ENCODE results near the gene WASHC4. TPM values are rescaled to one million over a fixed set of nuclear protein-coding genes. Genes with fewer than 3 reads are reported as not detected.
A peak's percentile ranks its signal among the peaks of the same experiment; 100 is the strongest.
"Not testable (repeated sequence)": the region's sequence is repeated elsewhere in the genome, so short reads cannot be mapped to it uniquely, and the experiment has no call there.

WASHC4 gene
- total RNA-seq, 2 donors from 2014 or later, result 23.1 to 28.9 TPM

DNA sequence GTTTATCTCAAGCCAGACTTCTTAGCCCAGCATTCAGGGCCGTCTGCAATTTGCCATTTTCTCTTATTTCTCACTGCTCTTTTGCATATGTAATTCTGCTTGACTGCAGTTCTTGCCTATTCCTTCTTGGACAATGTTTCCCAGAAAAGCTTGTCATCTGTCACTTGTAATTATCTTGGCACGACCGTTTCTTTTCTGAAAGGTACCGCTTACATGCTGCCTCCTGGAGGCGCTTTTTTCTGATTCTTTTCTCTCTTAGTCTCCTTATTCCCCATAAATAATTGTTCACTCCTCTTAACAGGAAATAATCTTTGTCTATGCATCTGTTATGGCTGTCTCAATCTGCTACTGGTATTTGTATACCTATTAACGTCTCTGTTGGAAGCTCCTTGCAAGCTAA is 22.0 kb upstream of the WASHC4 start:
- DNase-seq (no peak), ATAC-seq (no peak)
- intact Hi-C loops (cut with DNase I), result no loop called here

DNA sequence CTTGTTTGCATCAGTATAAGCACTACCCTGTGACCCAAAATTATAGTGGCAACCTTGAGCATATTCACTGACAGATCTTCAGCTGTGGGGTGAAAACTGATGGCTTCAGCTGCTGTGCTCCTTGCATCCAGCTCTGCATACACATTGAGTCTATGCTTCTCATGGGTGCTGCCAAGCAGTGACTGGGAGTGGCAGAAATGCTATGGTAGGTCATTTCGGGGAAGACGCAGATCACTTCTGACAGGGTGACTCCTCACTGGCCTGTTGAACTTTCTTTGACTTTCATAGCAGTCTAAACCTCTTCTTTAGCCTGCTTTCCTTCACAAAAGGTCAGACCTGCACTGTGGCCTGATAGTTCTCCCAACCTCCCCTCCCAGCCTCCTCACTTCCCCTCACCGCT is 17.7 kb upstream of the WASHC4 start:
- DNase-seq, result no peak
- intact Hi-C loops (cut with DNase I), result no loop called here
- ATAC-seq, result no peak

DNA sequence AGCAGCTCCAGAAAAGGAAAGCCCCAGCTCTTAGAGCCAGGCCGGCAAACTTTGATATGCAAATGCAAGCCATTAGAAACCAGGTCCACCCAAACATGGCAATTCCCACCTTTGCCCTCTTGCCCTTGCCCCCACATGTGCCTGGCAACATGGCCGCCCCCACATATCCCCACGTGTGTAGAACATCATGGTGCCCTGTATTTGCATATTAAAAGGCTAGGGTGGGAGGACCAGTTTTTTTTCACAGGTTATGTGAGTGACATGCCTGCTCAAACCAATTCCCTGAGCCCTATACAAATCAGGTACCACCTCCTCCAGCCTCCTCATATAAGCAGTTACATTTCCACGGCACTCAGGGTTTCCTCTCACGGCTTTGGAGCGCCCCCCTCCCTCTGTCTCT is 17.2 kb upstream of the WASHC4 start:
- intact Hi-C loops (cut with DNase I), result no loop called here
- DNase-seq (no peak), ATAC-seq (no peak)

DNA sequence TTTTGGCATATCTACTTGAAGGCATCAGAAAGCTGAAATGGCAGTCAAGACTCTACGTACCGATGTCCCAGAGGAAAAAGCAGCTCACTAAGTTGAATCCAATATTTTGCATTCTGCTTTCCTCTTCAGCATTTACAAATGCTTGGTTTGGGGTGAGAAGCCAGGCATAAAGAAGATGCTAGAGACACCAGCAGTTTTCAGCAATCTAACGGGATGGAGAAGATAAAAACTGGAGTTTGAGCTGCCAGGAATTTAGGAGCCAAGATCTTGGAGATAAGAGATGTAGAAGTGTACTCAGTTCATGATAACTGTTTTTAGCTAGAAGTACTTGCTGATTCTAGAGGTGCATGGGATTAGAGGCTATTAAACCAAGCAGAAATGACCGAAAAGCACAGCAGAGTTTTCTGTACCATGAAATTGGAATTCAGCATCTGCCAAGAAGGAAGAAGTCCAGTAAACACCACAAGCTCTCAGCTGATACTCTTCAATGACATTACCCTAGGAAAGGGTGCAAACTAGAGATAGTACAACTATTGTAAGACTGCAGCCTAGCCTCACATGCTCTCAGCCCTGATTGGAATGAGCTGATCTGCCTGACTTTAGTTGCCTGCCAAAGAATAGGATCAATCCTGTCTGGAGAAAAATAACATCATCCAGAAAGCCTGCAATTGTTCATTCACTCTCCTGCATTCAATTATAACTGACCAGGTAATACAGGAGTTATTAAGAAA is 15.9 kb upstream of the WASHC4 start:
- ATAC-seq (no peak), DNase-seq (no peak)
- intact Hi-C loops (cut with DNase I), result no loop called here

DNA sequence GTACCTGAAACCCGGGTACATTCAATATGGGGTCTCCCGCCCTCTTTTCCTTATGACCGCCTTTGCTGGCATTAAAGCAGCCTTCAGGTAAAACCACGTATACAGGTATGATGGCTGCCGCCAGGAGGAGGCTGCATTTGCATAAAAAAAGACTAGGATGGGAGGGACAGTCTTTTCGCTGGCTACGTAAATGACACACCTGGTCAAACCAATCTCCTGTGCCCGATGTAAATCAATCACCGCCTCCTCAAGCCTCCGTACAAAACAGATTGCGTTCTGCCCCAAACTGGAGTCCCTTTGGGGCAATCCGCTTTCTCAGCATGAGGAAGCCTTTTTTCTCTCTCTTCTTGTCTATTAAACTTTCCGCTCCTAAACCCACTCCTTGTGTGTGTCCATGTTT is 15.2 kb upstream of the WASHC4 start:
- no peak for ATAC-seq
- no peak for DNase-seq
- intact Hi-C loops (cut with DNase I), result no loop called here

DNA sequence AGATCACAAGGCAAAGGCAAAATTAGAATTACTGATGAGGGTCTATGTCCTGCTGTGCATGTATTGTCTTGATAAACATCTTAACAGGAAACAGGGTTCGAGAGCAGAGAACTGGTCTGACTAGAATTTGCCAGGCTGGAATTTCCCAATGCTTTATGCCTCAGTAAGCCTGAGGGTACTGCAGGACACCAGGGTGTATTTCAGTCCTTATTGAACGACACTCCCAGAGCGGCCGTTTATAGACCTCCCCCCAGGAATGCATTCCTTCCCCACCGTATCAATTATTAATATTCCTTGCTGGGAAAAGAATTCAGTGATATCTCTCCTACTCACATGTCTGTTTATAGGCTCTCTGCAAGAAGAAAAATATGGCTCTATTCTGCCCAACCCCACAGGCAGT is 12.2 kb upstream of the WASHC4 start:
- ATAC-seq; DNase-seq; intact Hi-C loops (cut with DNase I): not testable (repeated sequence)

DNA sequence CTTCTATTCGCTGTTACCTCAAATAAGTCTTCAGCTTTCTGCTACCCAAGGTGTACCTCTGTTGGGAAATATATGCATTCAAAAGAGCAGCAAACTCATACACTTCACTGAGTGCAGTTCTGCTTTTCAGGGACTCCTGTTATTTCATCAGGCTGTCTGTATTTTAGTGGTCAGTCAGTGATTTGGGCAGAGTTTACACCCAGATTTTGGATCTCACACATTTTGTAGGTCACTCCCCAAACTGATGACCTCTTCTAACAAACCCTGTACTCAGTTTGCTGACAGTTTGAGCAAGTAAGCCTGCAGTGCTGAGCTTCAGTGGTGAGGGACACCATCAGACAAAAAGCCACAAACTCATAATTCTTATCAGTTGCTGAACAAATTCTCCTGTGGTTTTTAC is 8.2 kb upstream of the WASHC4 start:
- intact Hi-C loops (cut with DNase I), result no loop called here
- no peak for DNase-seq
- no peak for ATAC-seq

DNA sequence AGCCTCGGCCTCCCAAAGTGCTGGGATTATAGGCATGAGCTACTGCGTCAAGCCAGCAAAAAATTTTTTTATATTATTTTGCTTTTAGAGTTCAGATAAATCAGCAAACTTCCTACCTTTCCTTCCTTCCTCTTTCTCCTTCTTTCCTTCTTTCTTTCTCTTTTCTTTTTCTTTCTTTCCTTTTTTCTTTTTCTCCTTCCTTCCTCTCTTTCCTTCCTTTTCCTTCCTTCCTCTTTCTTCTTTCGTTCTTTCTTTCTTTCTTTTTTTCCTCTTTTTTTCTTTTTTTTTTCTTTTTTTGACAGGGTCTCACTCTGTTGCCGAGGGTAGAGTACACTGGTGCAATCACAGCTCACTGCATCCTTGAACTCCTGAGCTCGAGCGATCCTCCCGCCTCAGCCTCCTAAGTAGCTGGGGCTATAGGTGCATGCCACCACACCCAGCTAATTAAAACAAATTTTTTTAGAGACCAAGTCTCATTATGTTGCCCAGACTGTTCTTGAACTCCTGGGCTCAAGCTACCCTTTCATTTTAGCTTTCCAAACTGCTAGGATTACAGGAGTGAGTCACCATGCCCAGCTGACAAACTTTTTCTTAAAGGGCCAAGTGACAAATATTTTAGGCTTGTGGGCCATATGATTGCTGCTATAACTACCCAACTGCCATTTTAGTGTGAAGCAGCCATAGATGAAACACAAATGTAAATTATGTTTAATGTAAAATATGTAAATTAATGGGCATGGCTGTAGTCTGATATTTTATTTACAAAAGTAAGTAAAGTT is 7.1 kb upstream of the WASHC4 start:
- DNase-seq (no peak), ATAC-seq (peak in 1 of 2 donors; percentile 64)
- intact Hi-C loops (cut with DNase I), result no loop called here

DNA sequence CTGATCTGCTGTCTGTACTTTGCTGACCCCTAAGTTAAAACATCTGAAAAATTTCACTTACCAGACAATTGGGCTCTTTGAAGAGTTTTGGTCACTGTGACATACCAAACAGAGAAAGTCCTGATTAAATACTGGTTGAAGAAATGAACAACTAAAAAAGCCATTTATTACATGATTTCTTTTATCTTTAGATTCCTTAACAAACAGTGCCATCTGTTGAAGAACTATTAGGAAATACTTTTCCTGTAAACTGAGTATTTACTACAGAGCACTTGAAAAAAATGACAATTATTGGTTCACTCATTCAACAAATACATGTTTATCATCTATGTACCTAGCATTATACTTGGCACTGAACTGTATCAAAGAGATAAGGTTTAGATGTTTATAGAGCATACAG is 6.5 kb upstream of the WASHC4 start:
- intact Hi-C loops (cut with DNase I), result no loop called here
- DNase-seq, result no peak
- ATAC-seq, result peak in 1 of 2 donors; percentile 19

DNA sequence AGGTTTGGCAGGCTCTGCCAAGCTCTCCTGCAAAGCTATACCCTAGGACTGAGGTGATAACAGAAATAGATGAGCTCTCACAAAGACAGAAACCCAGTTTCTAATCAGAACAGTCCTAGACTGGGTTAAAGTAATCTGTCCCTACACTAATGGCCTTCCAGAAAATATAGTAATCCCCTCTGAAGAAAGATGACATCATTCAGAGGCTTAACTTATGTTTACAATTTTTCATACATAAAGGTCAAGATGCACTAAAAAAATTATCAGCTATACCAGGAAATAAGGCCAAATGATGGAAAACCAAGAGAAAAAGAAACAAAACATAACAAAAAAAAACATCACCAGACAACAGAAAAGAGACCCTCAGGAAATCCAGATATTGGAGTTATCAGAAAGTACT is 4.9 kb upstream of the WASHC4 start:
- ATAC-seq, result no peak
- no peak for DNase-seq
- intact Hi-C loops (cut with DNase I), result no loop called here

DNA sequence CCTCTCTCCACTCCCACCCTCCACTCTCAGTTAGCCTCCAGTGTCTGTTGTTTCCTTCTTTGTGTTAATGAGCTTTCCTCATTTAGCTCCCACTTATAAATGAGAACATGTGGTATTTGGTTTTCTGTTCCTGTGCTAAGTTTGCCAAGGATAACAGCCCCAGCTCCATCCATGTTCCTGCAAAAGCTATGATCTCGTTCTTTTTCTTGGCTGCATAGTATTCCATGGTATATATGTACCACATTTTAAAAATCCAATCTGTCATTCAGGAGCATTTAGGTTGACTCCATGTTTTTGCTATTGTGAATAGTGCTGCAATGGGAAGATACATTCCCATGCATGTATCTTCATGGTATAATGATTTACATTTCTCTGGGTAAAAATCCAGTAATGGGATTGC is 2.8 kb upstream of the WASHC4 start:
- intact Hi-C loops (cut with DNase I), result no loop called here
- ATAC-seq (no peak), DNase-seq (no peak)

DNA sequence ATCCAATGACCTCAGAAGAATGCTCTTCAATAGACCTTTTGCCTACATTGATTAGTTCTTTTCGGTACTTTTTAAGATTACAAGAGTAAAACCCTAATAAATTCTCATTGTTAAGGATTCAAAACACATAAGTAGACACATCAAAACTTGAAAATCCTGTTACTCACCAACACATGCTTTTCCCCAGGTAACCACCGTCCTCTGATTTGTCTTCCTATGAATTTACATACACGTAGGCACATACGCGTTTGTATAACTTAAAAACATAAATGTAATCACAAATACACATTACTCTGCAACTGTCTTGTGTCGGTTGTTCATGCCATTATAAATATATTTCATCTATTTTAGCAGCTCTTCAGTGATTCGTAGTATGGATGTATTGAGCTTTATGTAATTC is 910 bp upstream of the WASHC4 start:
- no peak for DNase-seq
- intact Hi-C loops (cut with DNase I), result no loop called here
- no peak for ATAC-seq

DNA sequence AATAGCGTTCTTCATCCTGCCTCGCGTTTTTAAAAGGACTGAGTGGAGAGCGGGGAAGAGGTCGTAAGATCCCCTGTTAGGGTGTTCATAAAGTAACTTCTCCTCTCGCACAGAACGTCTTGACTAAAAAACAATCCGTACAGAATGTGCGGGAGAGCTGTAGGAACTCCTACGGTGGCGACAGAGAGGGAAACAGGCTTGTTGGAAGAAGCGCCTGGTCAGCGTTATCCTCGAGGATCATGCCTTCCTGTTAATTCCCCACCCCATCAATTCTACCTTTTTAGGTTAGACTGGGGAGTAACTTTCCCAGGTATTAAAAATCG is 399 bp upstream of the WASHC4 start:
- intact Hi-C loops (cut with DNase I), result no loop called here
- DNase-seq (no peak), ATAC-seq (peak; percentile 36 to 64)

DNA sequence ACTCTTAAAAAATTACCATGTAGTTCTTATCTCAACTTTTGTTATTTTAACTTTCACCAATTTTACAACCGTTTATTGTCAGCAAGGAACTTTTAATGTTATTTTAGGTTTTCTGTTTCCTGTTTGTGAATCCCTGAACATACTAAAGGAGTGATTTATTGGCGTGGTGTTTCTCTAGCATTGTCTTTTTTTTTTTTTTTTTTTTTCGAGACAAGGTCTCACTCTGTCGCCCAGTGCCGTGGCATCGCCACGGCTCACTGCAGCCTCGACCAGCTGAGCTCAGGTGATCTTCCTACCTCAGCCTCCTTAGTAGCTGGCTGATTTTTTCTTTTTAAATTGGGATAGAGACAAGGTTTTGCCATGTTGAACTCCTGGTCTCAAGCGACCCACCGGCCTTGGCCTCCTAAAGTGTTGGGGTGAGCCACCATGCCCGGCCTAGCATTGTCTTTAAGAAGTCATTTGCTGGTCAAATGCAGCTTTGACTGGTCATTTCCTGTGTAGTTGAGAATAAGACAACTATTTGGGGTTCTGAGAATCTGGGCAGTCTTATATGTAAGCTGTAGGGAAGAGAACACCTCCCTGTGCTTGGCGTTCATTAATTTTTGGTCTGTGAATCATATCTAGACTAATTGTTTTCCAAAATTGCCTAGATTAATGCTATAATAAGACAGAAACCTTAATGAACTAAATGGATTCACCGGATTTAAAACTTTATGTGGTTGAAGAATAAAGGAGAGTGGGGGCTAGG is 2.1 kb downstream of the WASHC4 start:
- no peak for DNase-seq
- intact Hi-C loops (cut with DNase I), result loop anchor here in 1 of 2 donors (10.0 kb wide), 1 partner anchor 55 kb away; no protein-coding TSS in a partner anchor
- no peak for ATAC-seq

DNA sequence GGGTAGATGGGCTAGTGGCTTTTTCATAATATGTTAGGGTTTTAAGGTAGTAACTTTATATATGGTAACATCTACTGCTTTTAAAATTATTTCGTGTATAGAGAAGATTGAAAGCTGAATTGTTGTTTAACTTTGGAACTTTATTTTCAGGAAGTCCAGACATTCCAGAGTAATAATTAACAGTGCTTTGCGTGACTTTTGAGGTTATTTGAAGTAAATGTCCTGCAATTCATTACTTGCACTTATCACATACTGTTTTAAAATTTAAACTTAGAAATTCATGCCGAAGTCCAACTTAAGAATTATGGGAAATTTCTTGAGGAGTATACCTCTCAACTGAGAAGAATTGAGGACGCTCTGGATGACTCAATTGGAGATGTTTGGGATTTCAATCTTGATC is 3.3 kb downstream of the WASHC4 start:
- ATAC-seq (no peak), DNase-seq (no peak)
- intact Hi-C loops (cut with DNase I), result loop anchor here in 1 of 2 donors (10.0 kb wide), 1 partner anchor 54 kb away; no protein-coding TSS in a partner anchor

DNA sequence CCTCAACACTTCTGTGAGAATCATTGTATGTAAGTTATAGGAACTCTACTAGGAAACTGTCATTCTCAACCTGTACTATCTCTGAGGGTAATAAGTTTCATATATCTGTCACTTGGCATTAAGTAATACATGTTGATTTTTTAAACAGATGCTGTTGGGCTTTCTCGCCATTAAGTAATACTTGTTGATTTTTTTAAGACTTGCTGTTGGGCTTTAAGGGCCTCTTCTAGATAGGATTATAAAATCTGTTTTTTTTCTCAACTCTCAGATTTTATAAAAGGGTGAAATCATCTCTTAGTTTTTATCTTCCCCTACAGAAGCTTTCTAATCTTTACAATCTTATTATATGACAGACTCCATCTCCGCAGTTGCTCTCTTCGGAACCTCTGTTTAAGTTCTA is 5.6 kb downstream of the WASHC4 start:
- intact Hi-C loops (cut with DNase I), result loop anchor here in 1 of 2 donors (10.0 kb wide), 1 partner anchor 52 kb away; no protein-coding TSS in a partner anchor

DNA sequence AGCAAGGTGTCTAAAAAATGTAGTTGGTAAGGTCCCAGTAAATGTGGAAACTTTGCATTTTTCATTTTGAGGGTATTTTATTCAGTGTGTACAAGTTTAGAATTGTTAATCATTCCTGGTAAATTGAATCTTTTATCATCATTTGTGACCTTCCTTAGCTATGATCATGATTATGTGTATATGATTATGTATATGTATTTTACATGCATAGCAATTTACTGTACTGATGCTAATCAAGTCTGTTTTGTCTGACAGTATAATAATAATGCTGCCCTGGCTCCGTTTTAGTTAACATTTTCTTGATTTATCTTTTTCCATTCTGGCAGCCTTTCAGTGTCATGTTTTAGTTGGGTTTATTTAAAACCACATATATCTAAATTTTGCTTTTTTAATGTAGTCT is 9.4 kb downstream of the WASHC4 start:
- intact Hi-C loops (cut with DNase I), result loop anchor here in 1 of 2 donors (10.0 kb wide), 1 partner anchor 48 kb away; no protein-coding TSS in a partner anchor
- no peak for ATAC-seq
- DNase-seq, result no peak

More for the DNA sequence above, 5.6 kb downstream of the WASHC4 start:
- ATAC-seq (no peak), DNase-seq (no peak)

DNA sequence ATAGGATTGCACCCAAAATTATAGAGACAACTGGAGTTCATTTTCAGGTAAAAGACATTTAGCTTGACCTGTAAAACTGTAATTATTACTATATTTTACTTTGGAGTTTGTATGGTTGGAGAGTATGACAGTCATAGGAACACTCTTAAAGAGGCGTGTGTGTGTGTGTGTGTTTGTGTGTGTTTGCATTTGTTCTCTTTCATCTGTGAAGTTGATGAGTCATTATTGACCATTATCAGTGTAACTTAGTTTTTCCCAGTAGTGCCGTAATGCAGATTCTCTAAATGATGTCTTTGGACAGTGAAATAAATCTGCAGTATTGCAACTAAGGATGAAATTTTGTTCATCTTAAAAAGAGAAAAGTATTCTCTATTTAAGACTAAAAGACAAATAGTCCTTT is 13.0 kb downstream of the WASHC4 start:
- intact Hi-C loops (cut with DNase I), result no loop called here
- DNase-seq (no peak), ATAC-seq (no peak)

DNA sequence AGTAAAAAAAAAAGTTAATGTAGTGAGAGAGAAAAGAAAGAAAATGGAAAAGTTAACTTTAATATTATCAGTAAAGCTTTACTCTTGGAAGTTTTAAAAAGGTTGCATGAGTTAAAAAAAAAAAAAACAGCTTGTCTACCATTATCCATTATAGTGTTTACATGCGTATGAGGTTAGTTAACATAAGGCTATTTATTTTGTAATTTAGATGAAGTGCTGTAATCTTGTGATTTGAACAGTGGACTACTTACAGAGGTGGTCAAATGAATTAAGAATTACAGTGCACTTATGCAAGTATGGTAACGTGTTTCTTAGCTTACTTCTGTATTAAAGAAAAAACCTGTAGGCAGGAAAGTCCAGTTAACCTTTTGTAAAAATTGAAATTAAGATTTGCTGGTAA is 30.7 kb downstream of the WASHC4 start:
- intact Hi-C loops (cut with DNase I), result no loop called here
- ATAC-seq (no peak), DNase-seq (no peak)

DNA sequence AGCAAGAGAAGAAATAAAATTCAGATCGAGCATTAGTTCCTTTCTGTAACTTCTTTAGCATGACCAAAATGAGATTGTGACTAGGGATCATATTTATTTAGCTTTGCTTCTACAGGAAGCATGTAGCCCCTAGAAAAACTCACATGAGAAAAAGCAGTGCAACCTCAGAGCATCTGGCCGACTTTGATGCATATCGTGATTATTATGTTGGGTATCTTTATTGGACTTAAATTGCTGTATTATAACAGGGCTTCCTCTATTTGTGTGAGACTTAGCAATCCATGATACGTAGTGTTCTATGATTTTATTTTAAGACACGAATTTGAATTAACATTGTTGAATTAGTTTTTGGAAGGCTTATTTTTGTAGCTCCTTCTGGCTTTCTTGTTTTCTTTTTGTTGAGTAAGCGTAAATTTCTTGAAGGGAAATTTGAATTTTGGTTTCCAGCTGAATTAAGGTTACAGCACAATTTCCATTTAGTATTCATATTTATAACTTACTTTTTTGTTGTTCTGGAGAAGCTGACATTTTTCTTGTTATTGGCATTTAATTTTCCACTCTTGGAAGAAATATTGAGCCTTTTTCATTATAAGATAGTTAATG is 33.9 kb downstream of the WASHC4 start:
- ATAC-seq (no peak), DNase-seq (no peak)
- intact Hi-C loops (cut with DNase I), result no loop called here
